GM18502 (cell line): ENCODE data around the gene ZNF20.
"Not testable (repeated sequence)": the region's sequence is repeated elsewhere in the genome, so short reads cannot be mapped to it uniquely, and the experiment has no call there.

Source experiments
- ATAC-seq: cut with Tn5 transposase; IDR thresholded peaks from one replicate; pipeline ENCODE4 v1.9.1; 2021; ENCODE audit warnings: mild to moderate bottlenecking; ENCODE audit not compliant: unreplicated experiment, poor library complexity

Gene ZNF20

GRCh38 chr19:12113121-12113520, 27.0 kb downstream of the ZNF20 start:
- no peak for ATAC-seq

- ATAC-seq: no peak
These were observed 27.4 kb downstream of the ZNF20 start for GRCh38 chr19:12112701-12113100.

- ATAC-seq: no peak
These were observed 28.1 kb downstream of the ZNF20 start for GRCh38 chr19:12111943-12112637.

- ATAC-seq: no peak
These were observed 29.0 kb downstream of the ZNF20 start for GRCh38 chr19:12111176-12111575.

GRCh38 chr19:12103909-12104308, 36.2 kb downstream of the ZNF20 start:
- ATAC-seq: not testable (repeated sequence)

GRCh38 chr19:12098040-12098439, 42.1 kb downstream of the ZNF20 start:
- no peak for ATAC-seq

- no peak for ATAC-seq
These were observed 44.9 kb downstream of the ZNF20 start for GRCh38 chr19:12095111-12095790.

GRCh38 chr19:12093777-12094176, 46.4 kb downstream of the ZNF20 start:
- no peak for ATAC-seq

- ATAC-seq: no peak
These were observed 47.2 kb downstream of the ZNF20 start for GRCh38 chr19:12092956-12093355.

- ATAC-seq: no peak
These were observed 47.9 kb downstream of the ZNF20 start for GRCh38 chr19:12092065-12092867.

GRCh38 chr19:12090807-12091206, 49.3 kb downstream of the ZNF20 start:
- ATAC-seq: no peak

GRCh38 chr19:12085074-12085818, 54.9 kb downstream of the ZNF20 start:
- no peak for ATAC-seq

- ATAC-seq: not testable (repeated sequence)
These were observed 56.8 kb downstream of the ZNF20 start for GRCh38 chr19:12083336-12083735.
